ENCODE data around the gene SLC5A10.
A peak's percentile ranks its signal among the peaks of the same experiment; 100 is the strongest.

The SLC5A10 gene

GRCh38 chr17:18966831-18967624 lies 15.1 kb downstream of the SLC5A10 start:
- DNase-seq: peak; percentile 26

GRCh38 chr17:18967916-18968315 lies 16.0 kb downstream of the SLC5A10 start:
- DNase-seq: no peak

- no peak for DNase-seq
Observed at GRCh38 chr17:18968345-18968744, 16.4 kb downstream of the SLC5A10 start.

GRCh38 chr17:18968945-18969887 lies 17.3 kb downstream of the SLC5A10 start:
- DNase-seq: no peak

- no peak for DNase-seq
Observed at GRCh38 chr17:18970582-18971480, 18.9 kb downstream of the SLC5A10 start.

GRCh38 chr17:18971801-18972200 lies 19.8 kb downstream of the SLC5A10 start:
- DNase-seq: no peak

- DNase-seq: no peak
Observed at GRCh38 chr17:18974407-18975149, 22.6 kb downstream of the SLC5A10 start.

- no peak for DNase-seq
Observed at GRCh38 chr17:18975597-18975996, 23.6 kb downstream of the SLC5A10 start.

GRCh38 chr17:18976201-18976600 lies 24.2 kb downstream of the SLC5A10 start:
- no peak for DNase-seq

- DNase-seq: no peak
Observed at GRCh38 chr17:18977021-18977420, 25.1 kb downstream of the SLC5A10 start.

GRCh38 chr17:18977646-18978045 lies 25.7 kb downstream of the SLC5A10 start:
- DNase-seq: no peak

- no peak for DNase-seq
Observed at GRCh38 chr17:18978050-18978449, 26.1 kb downstream of the SLC5A10 start.

- no peak for DNase-seq
Observed at GRCh38 chr17:18978655-18979054, 26.7 kb downstream of the SLC5A10 start.

- DNase-seq: peak; percentile 66
Observed at GRCh38 chr17:18980682-18981334, 28.8 kb downstream of the SLC5A10 start.

GRCh38 chr17:18981335-18981641 lies 29.3 kb downstream of the SLC5A10 start:
- DNase-seq: no peak

GRCh38 chr17:18981642-18982424 lies 29.9 kb downstream of the SLC5A10 start:
- DNase-seq: peak; percentile 63

- no peak for DNase-seq
Observed at GRCh38 chr17:18984273-18985114, 32.5 kb downstream of the SLC5A10 start.

- no peak for DNase-seq
Observed at GRCh38 chr17:18985475-18985874, 33.5 kb downstream of the SLC5A10 start.

GRCh38 chr17:18986541-18987229 lies 34.7 kb downstream of the SLC5A10 start:
- DNase-seq: no peak
